Activated CD4-positive, CD25-positive, alpha-beta regulatory T cell treated with anti-CD3 and anti-CD28 coated beads, Interleukin-2, amount 50 U/mL, for 72 hours (primary cell): ENCODE measurements around the gene ATP10B.
"Not testable (repeated sequence)": the region's sequence is repeated elsewhere in the genome, so short reads cannot be mapped to it uniquely, and the experiment has no call there.

ENCODE experiments used
- DNase-seq: peaks from one replicate; pipeline ENCODE4 v3.0.0; 2021

ATP10B gene

DNA sequence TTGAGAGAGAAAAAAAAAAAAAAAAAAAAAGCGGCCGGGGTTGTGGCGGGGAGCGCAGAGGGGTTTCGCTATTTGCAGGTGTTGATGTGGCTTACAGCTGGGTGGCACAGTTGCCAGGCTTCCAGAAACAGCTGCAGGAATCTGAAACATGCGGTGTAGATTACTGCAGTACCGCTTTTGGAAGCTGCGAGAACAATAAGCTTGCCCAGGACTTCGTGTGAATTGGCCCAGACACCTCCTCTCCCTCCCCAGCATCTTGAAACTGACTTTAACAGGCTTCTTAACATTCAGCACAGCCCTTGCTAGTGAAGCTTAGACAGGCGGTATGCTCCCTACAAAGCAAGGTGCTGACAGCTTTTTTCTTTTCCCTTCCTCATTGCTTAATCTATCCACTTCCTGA, 104.0 kb downstream of the ATP10B start:
- no peak for DNase-seq

DNA sequence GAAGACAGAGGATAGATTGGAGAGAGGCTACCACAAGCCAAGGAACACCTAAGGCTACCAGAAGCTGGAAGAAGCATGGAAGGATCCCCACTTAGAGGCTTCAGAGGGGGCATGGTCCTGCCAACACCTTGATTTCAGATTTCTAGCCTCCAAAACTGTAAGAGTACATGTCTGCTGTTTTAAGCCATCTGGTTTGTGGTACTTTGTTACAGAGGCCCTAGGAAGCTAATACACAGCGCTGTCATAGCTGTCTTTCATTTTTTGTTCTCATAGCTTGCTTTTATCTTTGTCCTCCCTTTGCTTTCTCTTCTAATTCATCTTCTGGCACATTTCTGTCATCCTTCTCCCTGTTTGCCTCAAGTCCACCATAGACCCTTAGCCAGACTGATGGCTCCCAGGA, 104.5 kb downstream of the ATP10B start:
- no peak for DNase-seq

DNA sequence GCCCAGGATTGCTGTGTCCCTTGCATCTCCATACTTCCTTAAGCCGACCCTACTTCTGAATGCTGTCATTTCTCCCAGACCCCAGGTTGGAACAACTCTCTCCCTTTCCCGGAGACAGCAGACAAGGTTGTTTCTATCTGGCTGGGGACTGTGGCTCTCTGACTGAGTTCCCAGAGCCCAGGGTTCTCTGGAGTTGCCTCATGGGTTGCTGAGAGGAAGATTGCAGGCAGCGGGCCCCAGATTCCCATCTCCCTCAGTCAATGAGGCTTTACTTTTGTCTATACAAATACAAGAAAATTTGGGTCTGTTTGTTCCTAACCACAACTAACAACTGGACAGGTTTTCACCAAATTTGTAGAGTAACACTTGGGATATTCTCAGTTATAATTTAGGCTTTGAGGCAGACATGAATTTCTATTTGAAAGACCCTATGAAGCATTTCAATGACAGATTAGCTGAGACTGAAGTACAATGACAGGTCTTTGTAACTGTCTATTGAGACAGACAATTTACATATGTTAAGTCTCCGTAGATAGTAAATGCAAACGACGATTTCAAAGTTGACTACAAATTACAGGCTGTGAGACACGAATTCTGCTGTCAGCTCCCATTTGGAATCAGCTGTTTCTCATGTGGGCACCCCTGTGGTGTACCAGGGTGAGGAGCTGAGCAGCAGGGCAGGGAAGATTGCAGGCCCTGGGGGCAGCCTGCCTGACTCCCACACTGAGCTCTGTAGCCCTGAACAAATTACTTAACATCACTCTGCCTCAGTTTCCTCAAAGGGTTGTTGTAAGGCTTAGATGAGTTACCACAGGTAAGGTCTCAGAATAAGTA, 107.5 kb downstream of the ATP10B start:
- DNase-seq: no peak

DNA sequence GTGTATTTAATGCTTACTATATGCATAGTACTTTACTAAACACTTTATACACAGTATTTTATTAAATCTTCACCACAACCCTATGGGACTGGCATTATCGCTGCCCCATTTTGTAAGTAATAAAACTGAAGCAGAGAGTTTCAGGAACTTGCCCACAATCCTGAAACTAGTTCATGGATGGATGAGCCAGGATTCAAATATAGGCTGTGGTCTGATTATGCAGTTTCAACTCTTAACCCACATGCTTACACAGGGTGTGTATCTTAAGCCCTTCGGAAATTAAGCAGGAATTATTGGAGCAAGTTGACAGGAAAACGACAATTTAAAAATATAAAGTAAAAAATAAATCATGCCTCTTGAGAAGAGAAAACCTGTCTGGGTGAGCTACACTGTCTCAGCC, 109.0 kb downstream of the ATP10B start:
- no peak for DNase-seq

DNA sequence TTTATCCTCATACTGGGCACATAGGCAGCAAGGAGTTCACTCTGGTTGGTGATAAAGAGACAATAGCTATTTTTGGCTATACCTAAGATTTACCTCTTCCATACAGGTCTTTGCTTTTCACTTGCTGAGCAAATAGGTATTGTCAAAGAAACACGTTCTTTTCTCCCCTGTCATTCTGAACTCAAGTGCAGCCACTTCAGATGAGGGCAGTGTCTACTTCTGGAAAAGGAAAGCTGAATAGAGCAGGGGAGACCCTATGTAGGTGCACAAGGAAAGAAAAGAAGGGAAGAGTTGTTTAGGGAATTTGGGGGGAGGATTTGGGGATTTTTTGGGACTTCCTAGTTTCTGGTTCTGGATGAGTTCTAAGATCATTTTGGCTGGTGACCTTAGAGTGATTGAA, 109.6 kb downstream of the ATP10B start:
- DNase-seq: no peak

DNA sequence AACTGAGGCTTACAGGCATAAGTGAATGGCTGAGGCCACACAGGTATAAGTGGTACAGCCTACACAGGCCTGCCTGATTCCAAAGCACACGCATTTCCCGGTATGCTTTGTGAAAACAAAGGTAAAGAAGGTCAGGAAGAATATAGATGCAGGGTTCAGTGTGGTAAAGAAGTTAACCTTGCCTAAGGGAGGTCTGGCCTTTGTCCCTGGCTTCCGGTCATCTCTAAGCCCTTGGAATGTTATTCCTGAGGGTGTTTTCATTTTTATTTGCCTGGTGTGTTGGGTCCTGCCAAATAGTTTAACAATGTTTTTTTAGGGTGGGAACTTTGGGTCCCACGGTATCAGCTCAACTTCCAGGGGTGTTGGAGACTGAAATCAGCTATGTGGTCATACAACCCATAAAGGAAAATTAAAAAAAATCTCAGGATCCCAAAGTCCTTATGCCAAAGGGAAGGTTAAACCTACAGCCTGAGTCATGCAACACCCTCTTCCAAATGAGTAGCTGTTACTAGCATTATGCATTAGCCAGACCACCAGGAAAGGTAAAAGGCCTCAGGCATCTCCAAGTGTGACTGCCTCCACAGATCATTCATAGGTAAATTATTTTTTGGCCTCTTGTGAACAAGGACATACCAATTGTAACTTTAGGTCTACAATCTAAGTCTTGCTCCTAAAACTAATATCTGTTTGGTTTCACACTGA, 124.6 kb downstream of the ATP10B start:
- no peak for DNase-seq

DNA sequence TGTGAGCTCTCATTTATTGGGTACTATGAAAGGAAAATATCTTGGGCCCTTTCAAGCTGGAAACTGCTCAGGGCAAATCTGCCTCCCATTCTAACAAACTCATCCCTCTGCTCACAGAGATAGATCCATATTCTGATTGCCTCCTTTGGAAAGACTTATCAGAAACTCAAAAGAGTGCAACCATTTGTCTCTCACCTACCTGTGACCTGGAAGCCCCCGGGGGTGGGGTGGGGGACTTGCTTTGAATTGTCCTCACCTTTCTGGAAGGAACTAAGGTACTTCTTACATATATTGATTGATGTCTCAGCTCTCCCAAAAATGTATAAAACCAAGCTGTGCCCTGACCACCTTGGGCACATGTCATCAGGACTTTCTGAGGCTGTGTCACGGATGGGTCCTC, 125.3 kb downstream of the ATP10B start:
- no peak for DNase-seq

DNA sequence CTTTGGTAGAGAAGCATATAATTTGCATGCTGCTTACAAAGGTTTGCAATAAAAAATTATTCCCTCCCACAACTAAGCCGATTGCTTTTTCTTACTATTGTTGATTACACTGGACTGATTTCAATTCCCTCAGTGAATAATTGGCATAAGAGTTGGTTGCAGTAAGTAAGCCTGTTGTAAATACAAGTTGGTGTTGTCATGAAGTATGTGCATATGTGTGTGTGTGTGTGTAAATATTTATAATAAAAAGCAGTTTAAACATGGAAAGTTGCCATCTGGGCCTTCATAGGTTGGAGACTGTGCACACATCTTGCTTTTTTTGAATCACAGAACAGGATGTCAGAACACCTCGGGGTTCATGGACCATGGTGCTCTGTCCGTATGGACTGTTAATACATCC, 131.2 kb downstream of the ATP10B start:
- DNase-seq: no peak

DNA sequence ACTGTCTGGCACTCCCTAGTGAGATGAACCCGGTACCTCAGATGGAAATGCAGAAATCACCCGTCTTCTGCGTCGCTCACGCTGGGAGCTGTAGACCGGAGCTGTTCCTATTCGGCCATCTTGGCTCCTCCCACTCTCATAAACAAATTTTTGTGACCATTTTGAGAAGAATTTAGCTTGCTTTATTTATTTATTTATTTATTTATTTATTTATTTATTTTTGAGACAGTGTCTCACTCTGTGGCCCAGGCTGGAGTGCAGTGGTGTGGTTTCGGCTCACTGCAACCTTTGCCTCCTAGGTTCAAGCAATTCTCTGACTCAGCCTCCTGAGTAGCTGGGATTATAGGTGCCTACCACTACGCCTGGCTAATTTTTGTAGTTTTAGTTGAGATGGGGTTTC, 136.5 kb downstream of the ATP10B start:
- not testable (repeated sequence) for DNase-seq

DNA sequence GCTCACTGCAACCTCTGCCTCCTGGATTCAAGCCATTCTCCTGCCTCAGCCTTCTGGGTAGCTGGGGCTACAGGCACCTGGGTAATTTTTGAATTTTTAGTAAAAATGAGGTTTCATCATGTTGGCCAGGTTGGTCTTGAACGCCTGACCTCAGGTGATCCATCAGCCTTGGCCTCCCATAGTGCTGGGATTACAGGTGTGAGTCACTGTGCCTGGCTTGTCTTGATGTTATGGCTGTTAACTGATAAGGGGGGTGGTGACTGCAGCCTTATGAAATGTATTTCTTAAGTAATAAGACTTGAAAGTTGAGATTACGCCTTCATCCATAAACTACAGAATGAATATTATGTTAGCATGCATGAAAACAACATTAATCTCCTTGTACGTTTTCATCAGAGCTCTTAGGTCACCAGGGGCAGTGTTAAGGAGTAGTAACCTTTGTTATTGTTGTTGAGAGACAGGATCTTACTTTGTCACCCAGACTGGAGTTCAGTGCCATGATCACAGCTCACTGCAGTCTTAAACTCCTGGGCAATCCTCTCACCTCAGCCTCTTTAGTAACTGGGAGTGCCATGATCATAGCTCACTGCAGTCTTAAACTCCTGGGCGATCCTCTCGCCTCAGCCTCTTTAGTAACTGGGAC, 148.3 kb downstream of the ATP10B start:
- no peak for DNase-seq

DNA sequence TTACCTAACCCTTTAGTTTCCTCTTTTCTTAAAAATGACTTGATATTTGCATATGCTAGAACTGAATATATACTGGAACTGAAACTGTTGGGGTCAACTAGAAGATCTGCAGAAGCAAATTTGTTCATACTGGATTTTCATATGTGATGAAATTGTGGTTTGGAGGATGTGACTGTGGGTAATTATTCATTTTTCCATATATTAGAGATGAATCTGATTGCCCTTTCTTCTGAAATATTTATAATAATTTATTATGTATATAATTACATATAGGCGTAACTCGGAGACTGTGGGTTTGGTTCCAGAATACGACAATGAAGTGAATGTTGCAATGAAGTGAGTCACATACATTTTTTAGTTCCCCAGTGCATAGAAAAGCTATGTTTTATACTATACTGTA, 149.1 kb downstream of the ATP10B start:
- no peak for DNase-seq

DNA sequence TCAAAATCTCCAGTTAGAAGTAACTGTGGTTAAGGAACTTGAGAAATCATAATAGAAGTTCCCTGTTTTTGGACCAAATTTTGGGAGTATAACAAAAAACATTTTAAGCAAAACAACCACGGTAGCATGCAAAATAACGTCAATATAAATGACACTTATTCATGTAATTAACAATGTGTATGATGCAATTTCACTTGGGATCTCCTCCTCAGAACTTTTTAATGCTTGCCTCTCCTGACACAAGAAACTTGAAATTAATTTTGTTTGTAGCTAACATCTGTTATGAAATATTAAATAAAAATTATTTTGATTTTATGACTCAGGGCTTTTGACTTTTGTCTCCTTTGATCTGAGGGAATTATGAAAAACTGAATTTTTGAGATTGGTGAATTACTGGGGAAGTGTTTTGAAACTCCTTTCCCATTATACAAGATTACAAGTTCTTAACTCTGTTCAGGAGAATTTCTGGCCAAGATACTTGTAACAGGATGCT, 149.7 kb downstream of the ATP10B start:
- no peak for DNase-seq

DNA sequence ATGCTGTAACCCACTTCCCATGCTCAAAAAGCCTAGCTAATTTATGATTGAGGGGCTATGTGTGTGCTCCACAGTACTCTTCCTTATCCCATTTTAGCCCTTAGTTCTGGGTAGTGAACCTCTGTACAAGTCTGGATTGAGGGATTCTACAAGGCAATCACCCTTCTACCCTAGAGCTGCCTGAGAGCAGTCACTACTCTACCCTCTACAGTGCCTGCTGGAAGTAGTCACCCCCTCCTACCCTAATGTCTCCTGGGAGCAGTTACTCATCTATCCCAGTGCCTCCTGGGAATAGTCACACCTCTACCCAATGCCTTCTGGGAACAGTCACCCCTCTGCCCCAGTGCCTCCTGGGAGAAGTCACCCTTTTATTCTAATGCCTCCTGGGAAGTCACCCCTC, 150.6 kb downstream of the ATP10B start:
- no peak for DNase-seq

DNA sequence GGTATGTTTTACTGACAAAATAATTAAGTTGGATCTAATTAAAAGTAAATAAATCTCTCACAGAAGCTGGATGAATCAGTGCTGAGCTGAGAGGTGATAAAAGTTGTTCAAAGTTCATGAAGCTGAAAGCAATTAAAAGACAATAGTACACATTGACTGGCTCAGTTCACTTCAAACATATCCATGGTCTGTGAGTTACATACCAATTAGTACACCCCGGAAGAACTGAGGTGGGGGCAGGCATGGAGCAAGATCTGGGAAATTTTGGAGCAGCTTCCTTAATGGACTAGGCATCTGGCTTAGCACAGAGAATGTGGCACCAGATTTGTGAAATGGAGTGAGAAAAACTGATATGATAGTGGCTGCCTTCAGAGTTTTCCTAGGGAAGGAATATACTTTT, 152.7 kb downstream of the ATP10B start:
- no peak for DNase-seq

DNA sequence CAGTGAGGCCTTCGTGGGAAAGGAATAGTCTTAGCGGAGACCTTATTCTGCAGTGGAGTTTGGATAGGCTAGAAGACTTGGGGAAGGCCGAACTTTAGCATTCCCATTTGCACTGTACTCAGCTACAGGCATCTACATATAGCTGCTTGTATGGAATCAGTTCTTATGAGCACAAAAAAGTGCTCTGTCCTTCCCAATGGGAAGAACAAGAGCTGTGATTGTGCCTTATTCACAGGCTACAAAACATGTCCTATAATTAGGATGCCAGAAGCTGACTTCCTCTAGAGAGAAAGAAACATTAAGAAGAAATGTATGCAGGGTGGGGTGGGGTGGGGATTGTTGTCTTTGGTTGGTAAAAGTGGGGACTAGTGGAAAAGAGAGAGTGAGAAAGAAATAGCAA, 154.7 kb downstream of the ATP10B start:
- DNase-seq: no peak

DNA sequence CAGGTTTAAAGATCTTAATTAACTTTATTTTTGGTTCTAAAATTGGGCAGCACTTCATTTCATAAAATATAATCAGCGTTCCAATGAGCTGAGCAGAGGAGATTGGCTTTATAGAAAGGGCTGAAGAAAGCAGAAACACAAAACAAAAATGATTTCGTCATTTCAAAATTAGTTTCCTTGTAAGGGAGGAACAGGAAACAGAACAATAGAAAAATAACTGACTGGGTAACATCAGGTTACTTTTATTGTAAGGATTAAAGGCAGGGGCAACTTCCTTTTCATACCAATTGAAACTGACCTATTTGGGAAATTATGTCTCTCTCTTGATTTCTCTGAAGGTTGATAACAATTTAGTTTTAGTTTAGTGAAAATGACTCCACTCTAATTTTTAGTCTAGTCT, 157.1 kb downstream of the ATP10B start:
- no peak for DNase-seq

DNA sequence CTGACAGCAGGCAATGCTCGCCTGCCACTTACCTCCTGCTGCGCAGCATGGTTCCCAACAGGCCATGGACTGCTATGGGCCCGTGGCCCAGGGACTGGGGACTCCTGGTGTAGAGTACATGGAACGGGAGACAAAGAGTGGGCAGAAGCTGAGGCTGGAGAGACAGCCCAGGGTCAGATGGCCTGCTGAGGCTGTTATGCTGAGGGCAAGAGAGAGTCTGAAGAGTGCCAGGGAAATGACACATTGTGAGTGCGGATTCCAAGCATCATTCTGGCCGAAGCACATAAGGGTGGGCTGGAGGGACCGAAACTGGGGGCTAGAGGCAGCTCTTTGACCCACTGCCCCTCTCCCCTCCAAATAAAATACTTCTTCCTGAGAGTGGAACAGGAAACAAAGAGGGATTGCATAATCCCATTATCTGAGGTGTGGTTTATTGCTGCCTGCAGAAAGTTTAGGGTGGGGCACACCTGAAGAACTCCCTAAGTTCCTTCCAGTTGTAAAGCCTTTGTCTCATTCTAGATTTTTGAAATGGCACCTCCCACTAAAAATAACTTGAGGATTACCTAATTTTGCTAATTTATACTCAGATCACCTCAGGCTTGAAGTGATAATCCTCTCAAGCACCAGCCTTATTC, 158.1 kb downstream of the ATP10B start:
- no peak for DNase-seq

DNA sequence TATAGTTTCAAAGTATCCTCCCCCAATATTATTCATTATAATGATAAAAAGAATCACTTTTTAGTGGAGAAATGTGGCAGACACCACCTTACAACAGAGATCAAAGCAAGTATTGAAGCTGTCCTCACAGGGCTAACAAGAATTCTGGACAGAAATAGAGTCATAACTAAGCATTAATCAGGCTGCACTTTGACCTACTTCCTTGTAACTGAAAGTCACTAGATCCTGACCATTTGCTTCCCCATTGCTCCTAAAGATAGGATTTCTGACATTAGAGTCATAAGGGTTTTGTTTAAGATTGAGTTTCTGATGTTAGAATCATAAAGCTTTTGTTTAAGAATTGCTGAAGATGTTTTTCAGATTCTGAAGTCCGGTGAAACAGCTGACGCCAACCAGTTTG, 159.7 kb downstream of the ATP10B start:
- no peak for DNase-seq

DNA sequence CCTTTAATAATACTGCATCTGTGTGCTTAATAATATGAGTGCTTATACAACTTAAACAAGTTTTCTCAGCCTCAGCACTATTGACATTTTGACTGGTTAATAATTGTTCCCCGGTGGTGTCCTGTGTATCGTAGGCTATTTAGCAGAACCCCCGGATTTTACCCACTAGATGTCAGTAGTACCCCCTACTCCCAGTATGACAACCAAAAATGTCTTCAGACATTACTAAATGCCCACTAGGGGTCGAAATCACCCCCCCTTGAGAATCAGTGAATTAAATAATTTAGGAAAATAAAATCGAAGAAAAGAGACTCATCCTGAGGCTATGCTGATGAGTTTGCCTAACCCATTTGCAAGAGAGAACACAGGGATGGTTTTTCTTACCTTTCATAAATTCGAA, 166.3 kb downstream of the ATP10B start:
- no peak for DNase-seq

DNA sequence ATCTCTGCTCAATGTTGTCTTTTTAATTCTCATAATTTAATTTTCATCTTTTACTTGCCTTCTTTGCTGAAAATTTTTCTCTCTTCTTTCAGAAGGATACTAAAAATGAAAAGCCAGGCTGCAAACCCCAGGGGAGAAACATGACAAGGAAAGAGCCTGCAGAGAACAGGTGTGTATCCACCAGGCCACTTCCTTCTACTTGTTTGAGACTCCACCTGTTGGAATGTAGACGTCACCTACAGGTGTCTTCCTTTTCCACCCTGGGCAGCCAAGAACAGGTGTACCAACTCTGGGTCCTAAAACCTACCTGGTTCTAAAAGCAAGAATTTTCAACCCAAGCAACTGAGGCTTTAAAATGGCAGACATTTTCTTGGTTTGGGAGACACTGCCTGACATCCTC, 166.8 kb downstream of the ATP10B start:
- DNase-seq: no peak

DNA sequence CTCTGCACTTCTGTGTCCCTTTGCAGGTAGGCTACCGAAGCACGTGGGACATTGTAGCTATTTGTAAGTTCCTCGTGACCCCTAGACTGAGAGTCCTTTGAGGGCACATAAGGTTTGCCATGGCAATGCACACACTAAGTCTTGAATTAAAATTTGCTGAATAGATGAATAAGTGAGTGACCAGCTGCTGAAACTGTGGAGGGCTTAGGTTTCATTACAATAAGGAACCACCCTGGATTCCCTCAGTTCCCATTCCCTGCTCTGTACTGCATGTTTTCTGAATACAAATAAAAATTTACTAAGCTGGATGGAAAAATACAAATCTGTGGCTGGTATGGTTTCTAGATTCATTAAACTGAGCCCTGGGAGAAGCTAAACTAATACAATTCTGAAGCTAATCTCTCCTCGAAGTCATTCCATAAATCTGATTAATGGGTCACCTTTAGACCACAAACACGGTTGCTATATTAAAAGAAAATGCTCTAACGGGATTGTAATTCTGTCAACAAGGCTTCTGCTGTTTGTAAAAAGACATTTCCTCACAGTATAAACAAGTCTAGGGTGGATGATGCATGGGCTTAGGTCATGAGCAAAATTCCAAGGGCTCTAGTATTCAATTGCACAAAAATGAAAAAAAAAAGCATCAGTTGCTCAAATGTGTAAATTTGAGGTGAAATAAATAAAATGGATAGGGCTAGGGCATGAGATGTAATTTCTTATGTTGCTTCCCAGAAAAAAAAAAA, 172.3 kb downstream of the ATP10B start:
- no peak for DNase-seq

DNA sequence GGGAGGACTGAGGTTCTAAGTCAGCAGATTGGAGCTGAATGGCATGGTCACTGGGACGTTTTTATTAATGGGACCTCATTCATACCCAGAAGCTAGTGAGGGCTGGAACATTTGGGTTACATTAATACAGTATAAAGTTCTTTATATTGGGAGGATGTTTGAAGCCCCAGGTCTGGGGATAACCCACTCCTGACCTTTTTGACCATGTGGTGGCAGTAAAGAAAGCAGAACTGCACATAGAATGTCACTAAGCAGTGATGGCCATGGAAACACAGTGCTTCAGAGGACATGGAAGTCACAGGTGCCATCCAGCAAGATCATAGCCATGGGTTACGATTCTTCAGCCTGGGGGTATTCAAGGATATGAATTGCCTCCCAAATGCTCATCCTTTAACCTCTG, 176.0 kb downstream of the ATP10B start:
- DNase-seq: no peak

DNA sequence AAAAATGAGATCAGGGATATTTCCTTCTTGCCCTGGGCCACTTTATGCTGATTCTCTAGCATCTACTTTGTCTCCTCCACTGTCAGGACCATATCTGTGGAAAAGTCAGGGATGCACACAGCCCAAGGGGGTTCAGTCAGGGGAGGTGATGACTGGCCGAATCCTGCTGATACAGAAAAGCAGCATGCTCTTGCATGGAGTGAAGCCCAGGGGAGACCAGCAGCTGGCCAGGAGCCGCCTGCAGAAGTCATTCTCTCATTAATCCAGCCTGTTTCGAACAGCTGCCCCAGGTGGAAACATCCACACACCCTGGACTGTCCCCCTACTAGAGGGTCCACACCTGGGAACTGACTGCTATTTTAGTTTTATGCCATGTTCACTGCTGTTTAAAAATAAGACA, 177.1 kb downstream of the ATP10B start:
- DNase-seq: no peak
